Adrenal gland (tissue), 5 donors: Measurements from ENCODE around the gene GMIP.

ENCODE experiments used
- CTCF ChIP-seq, 6 experiments: fragments of 450-650 bp in 4 of 6; fragments of 200-600 bp in 2 of 6; sonication (generic) in 1 of 6; IDR thresholded peaks; 1 replicate in 5 of 6; 2 replicates in 1 of 6; pipeline versions ENCODE4 v1.5.1 to v1.8.0; 2016 to 2021; ENCODE audit warnings: antibody characterized with exemption in 6 of 6, mild to moderate bottlenecking in 2 of 6, moderate library complexity in 1 of 6
- POLR2A ChIP-seq, 2 donors: fragments of 450-650 bp; IDR thresholded peaks; one replicate each; pipeline ENCODE4 v1.6.1; 2017; ENCODE audit warnings: antibody characterized with exemption in 2 of 2, mild to moderate bottlenecking in 2 of 2, moderate library complexity in 1 of 2
- donor health status: DM: no; HTN: no; CAD: no.

GRCh38 chr19:19634516-19635312, 8.7 kb downstream of the GMIP start:
- TF ChIP-seq CTCF (IDR thresholded peaks at IDR 0.05) (no peak), POLR2A (IDR thresholded peaks at IDR 0.05) (no peak)
